Right kidney (tissue), 1 donor: ENCODE data around the gene TMEM191C.
A peak's percentile ranks its signal among the peaks of the same experiment; 100 is the strongest.
"Not testable (repeated sequence)": the region's sequence is repeated elsewhere in the genome, so short reads cannot be mapped to it uniquely, and the experiment has no call there.

Experiments
- DNase-seq: peaks from one replicate; pipeline ENCODE4 v3.0.0-alpha.2; 2016

Gene TMEM191C

GRCh38 chr22:21446128-21446826, 20.9 kb upstream of the TMEM191C start:
- no peak for DNase-seq

DNA sequence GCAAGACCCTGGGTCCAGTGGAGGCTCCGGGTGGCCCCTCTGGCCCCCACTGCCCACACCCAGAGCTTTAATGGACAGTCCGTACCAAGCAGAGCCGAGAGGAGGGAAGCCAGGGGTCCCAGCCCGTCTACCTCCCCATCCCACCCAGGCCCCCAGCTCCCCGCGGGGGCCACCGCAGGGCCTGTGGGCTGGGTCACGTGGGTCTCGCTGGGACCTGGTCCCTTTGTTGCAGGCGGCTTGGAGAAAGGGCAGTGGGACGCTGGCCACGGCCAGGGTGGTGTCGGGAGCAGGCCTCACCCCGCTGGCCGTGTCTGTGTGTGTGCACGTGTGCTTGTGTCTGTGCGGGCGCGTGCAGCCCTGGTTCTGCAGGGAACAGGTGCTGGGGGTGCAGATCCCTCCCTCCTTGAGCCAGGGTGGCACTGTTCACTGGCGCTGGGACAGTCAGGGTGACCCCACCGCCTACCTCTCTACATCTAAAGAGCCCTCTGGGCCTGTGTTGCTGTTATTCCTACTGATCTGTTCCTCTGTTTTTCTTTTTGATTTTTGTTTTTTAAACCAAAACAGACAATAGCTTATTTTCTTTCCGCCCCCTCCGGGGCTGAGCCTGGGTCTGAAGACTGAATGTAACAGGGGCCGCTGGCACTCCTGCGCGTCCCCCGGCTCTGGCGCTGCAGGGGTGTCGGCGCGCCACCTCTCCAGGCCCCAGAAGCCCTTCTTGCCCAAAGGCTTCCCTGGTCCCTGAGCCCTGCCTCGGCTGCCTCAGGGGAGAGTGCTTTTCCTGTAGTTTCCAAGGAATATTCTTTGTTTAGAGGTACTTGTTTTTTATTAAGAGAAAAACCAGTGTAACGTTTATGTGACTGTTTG, 20.1 kb upstream of the TMEM191C start:
- DNase-seq = no peak

DNA sequence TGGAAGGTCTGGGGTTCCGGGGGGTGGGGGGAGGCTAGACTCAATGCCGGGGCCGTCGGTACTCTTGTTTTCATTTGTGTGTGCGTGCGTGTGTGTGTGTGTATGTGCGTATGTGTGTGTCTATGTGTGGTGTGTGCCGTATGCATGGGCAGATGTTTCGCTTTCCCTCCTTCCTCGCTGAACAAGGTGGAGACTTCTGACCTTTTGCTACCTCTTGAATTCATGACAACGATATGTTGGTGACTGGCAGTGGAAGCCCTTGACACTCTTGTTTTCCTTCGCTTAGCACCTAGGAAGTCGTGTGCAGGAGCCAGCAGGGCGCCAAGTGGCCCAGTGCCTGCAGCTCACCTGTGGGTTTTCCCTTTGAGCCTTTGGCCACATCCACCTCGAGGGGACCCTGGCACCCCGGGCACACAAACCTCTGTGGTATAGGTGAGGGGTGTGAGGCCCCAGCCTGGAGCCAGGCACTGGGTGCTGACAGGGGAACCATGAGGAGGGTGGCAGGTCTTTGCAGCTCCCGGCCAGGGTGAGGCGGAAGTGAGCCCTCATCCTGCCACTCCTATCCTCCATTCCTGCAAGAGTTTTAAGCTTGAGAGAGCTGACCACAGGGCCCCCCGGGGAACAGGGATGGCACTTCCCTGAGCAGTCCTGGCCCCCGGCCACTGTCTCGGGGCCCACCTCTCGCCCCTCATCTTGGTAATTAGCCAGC, 19.3 kb upstream of the TMEM191C start:
- DNase-seq = no peak

GRCh38 chr22:21448627-21449416, 18.4 kb upstream of the TMEM191C start:
- DNase-seq = no peak

DNA sequence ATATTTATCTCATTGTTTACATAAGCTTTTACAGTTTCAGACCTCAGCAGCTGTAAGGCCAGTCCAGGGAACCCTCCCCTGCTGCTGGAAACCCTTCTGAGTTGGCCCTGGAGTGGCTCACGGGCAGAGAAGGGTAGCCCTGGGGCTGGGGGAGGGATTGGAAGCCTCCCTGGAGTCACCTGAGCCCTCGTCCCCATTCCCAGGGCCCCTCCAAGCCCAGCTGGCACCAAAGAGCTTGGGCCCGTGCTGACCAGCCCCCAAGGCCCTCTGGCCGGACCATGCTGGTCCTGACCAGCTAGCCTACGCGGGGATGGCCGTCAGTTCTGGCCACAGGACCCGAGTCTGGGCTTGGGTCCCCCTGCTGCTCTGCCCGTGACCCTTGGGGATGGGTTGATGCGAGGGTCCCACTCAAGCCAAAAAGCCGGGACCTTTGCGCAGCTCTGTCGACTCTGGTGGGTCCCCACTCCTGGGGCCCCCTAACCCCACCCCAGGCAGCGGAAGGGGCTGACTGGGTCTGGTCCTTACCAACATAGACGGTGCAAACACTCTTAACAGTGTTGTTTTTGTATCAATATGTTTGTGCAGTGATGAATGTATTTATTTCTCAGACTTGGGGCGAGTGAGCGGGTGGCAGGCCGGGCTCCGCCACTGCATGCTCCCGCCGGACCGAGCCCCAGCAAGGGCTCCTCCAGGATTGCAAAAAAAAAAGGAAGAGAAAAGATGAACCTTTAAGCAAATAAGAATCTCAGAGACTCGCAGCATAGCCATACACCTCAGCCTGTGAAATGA, 17.5 kb upstream of the TMEM191C start:
- DNase-seq = no peak

DNA sequence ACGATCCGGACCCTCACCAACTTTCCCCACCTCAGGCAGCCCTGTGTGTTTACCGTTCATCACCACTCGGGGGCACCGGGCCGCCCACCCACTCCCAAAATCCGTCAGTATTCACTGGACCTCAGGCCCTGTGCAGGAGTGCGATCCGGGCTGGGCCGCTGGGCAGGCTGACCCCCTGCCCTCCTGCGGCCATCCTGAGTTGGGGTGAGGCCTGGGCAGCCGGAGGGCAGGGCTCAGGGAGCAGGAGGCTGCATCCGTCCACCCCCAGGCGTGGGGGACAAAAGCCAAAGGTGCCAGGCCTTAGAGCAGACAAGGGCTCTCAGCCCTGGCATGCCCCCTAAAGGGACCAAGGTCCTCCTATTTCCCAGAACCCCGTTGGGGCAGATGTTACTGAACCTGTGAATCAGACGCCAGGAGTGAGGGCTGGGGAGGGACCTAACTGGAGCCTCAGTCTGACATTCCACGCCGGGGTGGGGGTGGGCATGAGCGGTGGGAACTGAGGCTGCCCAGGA, 16.8 kb upstream of the TMEM191C start:
- no peak for DNase-seq

DNA sequence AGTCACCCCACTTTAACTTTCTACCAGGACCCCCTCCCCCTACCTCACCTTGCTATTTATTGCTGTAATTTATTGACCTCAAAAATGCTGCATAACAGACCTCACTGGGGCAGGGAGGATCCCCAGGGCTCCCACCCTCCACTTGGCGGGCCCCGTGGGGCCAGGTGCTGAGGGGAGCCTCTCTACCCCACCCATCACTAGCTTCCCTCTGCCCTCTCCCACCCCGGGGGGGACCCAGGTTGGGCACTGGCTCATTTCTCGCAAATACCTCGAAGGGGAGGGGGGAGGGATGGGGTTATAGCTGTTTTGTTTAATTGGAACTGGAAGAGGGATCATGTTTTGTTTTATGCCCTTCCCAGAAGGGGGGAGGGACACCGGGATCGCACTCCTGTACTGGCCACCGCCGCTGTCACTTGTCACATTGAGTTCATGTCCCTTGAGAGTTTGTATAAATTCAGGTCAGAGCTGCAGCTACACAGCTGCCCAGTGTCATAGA, 16.3 kb upstream of the TMEM191C start:
- DNase-seq = no peak

- DNase-seq = no peak
Measured at GRCh38 chr22:21451545-21452520, 15.4 kb upstream of the TMEM191C start.

DNA sequence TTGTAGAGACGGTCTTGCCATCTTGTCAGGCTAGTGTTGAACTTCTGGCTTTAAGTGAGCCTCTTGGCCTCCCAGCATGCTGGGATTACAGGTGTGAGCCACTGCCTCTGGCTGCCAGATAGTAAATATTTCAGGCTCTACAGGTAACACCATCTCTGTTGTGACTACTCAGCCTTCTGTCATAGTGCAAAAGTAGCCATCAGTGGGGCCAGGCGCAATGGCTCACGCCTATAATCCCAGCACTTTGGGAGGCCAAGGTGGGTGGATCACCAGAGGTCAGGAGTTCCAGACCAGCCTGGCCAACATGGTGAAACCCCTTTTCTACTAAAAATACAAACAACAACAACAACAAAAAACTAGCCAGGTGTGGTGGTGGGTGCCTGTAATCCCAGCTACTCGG, 14.5 kb upstream of the TMEM191C start:
- not testable (repeated sequence) for DNase-seq

DNA sequence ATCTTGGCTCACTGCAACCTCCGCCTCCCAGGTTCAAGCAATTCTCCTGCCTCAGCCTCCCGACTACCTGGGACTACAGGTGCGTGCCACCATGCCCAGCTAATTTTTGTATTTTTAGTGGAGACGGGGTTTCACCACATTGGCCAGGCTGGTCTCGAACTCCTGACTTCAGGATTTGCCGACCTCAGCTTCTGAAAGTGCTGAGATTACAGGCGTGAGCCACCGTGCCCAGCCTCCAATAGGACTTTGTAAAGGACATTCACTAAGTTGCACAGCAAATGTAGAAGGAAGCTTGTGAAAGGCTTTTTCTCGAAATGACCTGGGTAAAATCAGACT, 12.2 kb upstream of the TMEM191C start:
- DNase-seq = not testable (repeated sequence)

- no peak for DNase-seq
Measured at GRCh38 chr22:21455334-21456089, 11.7 kb upstream of the TMEM191C start.

DNA sequence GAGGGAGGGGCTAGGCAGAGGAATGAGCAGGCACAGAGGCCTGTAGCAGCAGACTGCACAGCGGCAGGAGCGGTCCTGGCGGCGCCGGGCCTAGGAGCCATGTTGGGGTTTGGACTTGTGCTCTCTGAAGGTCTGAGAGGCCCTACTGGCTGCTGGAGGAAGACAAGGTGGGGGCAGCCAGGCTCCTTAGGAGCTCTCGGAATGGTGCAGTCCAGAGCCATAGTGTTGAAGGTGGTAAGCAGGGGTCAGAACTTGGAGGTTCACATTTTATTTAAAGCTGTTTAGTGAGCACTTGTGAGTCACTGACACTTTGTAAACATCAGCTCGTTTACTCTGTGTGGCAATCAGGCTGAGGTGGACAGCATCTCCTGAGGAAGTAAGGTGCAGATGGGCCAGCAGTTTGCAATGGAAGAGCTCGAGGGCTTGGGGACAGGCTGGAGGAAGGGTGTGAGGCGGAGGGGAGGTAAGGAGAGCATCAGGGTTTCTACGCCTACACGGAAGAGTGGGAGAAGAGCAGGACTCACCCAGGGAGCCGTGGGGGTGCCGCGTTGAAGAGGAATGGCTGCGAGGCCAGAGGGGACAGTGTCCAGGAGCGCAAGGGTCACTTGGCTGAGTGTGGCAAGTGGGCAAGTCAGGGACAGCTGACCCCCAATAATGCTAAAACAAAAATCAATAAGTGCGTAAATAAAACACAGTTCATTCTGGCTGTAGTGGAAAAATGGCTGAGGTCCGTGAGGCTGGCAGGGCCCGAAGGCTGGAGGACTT, 10.0 kb upstream of the TMEM191C start:
- DNase-seq = no peak

DNA sequence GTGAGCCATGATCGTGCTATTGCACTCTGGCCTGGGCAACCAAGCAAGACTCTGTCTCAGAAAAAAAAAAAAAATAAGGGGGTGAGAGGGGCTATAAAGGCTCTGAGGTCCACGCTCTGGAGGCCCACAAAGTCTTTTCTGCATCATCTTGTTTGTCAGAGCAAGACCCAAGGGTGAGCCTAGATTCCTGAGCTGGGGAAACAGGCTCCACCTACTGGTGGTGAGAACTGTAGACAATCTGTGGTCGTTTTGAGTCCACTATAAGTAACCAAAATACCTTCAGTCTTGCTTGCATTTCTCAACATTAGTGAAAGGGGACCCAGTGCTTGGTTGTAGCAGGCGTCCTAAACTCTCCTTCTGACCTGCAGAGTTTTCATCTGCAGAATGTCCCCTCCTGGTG, 4.5 kb upstream of the TMEM191C start:
- DNase-seq = not testable (repeated sequence)

DNA sequence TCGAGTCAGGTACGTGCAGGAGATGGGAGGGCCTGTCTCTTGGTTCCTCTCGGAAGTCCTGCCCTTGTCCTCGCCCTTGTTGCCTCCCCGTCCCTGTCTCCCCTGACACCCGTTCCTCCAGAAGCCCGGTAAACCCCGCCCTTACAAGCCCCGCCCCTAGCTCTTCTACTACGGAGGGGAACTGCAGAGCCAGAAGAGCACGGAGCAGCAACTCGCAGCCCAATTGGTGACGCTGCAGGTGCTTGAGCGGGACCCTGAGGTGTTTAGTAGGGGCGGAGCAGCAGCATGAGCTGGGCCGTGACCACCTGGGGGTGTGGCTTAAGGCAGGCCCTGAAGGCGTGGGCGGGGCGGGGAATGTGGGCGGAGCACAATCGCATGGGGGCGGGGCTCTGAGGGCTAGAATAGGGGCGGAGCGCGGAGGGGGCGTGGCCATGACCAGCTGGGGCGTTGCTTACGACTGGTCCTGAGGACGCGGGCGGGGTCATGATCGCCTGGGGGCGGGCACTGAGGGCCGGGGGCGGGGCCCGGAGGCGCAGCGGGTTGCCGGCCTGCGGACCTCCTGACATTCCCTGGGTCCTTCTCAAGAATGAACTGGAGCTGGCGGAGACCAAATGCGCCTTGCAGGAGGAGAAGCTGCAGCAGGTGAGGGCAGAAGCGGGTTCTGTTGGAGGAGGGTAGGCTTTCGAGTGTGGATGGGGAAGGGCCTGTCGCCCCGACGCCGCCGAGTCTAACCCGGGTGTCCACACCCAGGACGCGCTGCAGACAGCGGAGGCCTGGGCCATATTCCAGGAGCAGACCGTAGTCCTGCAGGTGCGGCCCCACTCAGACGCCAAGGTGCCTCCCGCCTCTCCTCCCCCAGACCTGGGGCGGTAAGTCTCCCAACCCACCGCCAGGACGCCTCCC, 1.3 kb downstream of the TMEM191C start:
- peak; percentile 76 for DNase-seq

DNA sequence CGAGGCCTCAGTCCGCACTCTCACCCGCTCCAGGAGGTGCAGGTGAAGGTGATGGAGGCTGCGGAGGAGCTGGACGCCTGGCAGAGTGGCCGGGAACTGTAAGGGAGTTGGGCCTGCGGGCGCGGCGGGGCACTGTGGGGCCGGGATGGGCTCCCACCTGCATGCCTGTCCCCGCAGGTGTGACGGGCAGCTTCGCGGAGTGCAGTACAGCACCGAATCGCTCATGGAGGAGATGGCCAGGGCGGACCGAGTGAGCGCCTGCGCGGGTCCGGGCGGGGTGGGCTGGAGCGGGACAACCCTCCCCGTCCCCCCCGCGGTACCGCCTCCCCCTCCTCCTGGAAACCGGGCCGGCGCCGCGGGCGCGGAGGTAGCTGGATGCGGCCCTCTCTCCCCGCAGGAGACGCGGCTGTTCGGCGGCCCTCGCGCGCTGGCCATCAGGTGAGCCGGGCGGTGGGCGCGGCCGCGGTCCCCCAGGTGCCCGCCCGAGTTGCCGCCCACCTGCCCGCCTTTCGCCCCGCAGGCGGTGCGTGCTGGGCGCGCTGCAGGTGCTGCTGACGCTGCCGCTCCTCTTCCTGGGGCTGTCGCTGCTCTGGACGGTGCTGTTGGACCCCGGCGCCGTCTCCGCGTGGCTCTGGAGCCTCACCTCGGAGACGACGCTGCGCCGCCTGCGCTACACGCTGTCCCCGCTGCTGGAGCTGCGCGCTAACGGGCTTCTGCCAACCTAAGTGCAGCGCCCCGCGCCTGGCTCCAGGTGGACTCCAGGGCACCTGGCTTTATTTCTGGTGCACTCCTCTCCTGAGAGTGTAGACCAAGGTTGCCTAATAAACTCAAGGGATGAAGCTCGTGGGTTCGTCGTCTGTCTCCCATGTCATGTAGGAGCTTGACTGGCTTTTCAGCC, 2.2 kb downstream of the TMEM191C start:
- DNase-seq = not testable (repeated sequence)

DNA sequence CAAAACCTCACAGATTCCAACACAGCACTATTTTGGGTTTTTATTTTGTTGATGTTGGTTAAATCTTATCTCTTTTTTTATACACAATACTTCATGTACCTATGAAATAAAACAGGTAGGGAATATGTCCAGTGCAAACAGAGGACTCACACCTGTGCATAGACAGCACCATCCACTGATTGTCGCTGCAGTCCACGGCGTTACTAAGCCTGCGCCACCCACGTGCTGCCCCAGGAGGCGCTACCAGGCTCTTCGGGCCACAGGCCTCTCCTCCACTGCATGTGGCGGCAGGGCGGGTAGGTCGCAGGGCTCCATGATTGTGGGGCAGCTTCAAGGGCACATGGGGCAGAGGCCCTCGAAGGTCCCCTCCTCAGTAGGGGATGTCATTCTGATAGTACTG, 5.8 kb downstream of the TMEM191C start:
- DNase-seq = not testable (repeated sequence)
